HUDEP-2 (cell line): ENCODE measurements around the gene FGD4.

ENCODE experiments used
- DNase-seq, 76 experiments: peaks; one replicate each; lab custom pipeline; 2025; ENCODE audit not compliant: unreplicated experiment in 76 of 76; lab: John Stamatoyannopoulos, UW

The FGD4 gene

DNA sequence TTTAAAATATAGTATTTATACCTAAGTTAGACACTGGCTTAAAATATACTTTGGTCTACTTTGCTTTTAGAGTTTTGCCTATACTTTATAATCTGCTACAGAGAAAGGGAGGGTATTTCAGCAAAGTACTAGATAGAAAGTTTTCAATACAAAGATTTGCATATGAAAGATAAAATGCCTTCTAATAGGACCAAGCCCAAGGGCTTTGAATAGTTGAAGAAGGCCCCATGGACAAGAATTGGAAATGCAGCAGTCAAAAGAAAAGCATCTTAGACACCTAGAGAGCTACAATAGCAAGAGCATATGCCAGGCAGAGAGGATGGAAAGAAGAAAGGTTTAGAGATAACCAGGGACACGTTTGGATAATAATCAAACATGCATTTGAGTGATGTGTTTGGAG is 196.7 kb downstream of the FGD4 start:
- DNase-seq = peak in 1 of 76 experiments; percentile 7

DNA sequence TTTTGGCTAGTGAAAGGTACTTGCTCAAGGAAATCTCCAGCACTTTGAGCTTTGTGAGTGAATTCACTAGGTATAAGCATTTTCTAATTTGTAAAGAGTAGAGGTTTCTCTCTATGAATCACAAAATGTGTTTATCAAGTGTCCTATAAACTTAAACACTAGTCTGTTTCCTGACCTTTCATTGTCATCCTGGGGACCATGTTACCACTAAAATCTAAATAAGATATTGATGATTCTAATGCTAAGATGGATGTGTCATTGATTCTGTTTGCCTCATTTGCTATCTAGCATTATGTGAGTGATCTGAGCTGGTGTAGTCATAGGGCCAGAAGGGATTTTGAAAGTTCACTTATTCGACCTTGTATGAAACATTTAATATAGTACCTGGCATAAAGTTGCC is 199.3 kb downstream of the FGD4 start:
- DNase-seq = no peak

DNA sequence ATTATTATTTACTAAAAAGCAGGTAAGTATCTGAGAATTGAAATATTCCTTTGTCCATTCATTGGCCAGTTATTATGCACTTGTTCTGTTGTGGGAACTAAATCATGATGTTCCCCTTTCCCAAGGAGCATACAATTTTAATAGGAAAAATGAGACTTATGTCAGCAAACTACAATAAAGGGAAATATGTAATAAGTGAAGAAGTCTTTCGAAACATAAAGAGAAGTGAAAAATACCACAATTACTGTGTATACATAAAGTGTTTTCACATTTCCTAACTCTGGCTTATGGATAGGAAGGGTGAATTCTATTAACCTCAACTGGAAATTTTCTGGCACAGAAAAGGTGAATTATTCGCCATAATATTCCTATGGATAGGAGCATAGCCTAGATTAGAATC is 201.3 kb downstream of the FGD4 start:
- no peak for DNase-seq

DNA sequence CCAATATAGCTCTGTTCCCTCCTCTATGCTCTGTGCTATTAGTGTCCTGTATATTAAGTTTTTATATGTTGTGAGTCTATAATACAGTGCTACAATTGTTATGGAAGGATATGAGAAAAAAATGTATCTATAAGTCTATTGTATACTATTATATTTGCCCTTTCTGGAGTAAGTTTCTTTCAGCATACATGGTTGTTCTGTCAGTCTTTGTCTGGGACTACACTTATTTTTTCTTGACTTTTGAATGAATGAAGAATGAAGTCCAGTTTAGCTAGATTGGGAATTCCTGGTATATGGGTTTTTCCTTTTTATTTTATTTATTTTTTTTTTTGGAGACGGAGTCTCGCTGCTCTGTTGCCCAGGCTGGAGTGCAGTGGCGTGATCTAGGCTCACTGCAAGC is 203.7 kb downstream of the FGD4 start:
- no peak for DNase-seq

DNA sequence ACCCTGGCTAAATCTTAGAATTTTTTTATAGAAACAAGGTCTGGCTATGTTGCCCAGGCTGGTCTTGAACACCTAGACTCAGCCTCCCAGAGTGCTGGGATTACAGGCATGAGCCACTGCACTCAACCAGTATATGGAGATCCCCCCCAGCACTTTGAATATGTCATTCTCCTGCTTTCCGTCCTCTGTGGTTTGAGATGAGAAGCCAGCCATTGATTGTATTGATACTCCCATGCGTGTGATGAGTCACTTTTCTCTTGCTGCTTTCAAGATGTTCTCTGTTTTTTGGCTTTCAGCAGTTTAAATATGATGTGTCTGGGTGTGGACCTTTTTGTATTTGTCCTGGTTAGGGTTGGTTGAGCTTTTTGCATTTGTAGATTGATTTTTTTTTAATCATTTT is 204.5 kb downstream of the FGD4 start:
- peak in 21 of 76 experiments; percentile 6 to 67 (median 32) for DNase-seq

DNA sequence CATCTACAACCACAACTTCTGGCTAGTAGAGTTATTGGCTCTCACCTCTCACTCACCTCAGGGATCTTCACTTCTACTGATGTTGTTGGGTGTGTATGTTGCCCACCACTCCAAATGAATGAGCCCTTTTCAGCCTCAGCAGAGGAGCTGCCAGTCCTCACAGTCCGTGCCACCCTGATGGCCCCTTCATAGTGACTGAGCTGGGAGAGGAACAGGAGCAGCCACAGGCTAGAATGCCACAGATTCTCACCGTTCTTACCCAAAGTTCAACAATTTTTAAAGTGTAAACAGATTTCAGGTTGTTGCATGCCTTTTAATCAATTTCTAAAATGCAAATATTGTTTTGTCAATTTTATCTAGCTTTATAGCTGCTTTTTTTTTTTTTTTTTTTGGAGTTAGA is 205.2 kb downstream of the FGD4 start:
- no peak for DNase-seq

DNA sequence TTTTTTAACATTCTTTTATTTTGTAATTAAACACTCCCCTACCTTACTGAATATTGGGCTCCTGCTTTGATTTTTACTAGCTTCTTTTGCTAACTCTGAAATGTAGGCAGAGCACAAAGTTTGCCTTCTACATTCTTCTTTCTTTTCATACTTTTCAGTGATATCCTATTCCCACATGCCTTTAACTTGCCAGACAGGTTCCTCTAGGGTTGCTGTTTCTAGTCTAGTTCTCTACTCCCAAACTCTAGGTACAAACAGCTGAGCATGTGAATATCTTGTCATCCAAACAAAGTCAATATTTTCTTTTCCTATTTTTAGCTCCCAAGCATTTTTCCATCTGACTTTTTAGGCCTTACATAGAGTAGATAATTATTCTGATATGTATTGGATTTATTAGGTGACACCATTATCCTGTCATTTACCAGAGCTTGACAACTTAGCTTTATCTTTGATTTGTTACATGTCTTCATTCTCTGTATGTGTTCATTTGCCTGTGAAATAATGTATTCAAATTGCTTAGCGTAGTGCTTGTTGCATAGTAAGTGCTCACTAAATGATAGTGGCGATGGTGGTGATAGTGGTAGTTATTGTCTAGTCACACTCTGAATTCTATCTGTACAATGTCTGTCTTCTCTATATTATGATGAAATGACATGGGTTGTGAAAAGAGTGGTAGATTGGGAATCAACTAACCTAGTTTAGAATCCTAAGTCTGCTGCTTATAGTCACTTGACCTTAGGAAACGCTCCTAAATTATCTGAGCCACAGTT is 206.2 kb downstream of the FGD4 start:
- no peak for DNase-seq

DNA sequence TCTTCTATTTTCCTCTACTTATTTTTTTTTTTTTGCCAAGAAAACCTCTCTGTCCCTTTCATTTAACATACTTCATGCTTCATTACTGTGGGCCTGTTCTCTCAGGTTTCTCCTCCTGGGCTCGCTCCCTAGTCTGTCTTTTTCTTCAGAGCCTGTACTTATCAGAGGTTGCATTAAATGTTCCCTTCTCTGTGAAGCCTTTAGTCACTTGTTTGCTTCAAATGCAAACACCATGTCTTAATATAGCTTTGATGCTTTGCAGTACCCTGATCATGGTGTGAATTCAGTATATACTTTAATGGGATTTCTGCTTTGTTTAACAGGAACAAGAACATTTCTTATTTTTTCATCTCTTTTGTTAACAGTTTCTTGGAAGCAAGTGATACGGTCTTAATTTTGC is 207.1 kb downstream of the FGD4 start:
- DNase-seq = no peak

DNA sequence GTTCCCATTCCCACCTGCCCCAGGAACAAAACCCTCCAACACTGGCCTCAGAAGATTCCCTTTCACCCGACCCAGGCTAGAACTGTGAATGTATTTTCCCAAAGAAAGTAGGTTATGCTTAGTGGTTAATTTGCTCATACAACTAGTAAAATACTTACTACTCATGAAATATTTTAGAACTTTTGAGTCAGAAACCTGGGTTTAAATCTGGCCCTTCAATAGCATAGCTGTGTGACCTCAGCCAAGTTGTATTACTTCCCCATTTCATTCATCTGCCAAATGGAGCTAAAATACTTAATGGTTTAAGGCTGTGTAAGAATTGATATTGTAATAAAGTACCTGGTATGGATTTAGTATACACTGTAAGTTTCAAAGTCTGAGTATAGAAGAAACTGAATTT is 210.6 kb downstream of the FGD4 start:
- no peak for DNase-seq

DNA sequence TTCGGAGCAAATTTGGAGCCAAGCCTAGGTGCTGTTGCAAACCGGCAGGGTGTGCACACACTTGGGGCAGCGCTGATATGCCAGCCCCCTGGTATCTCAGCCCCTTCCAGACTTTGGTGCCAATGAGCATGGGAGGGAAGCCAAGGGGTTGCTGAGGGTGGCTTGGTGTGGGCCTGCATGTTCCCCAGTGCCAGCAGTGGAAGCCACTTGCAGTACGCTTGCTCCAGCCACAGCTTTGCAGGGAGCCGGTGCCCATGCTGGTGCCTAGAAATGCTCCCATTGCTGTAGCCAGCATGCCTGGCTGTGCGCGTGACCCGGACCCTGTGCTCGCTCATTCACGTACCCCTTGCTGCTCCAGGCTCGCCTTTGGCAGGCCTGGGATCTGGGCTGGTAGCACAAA is 212.6 kb downstream of the FGD4 start:
- DNase-seq = no peak

DNA sequence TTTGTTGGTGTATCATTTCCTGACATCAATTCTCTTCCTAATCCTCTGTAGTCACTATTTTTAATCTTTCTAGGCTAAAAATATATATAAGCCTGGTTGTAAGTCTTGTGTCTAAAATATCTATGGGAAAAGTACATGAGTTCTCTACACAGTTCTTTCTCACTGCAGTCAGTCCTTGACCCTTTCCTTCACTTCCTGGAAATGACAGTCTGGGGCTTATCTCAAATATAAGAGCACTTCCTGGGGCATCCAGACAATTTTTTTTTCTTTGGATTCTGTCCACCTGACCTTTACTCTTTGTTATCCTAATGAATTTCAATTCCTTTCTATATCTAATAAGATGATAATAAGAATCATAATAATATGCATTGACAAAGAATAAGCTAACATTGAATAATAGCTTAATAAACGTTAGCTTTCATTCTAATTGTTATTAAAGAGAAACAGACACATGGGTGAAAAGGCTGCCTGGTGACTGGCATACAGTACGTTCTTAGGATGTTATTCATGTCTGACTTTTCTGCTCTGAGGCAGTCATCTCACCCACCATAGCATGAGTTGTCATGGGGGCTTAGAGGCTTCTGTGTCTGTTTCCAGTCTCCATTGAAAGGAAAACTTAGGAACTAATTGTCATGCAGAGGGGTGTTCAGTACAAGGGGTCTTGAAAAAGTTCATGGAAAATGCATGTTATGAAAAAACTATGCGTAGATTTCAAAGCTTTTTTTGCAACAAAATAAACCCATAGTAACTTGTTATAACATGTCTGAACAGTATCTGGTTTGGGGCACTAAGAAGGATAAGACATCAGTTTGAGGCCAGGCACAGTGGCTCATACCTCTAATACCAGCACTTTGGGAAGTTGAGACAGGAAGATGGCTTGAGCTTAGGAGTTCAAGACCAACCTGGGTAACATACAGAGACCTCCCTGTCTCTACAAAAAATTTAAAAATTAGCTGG is 213.6 kb downstream of the FGD4 start:
- DNase-seq = no peak

DNA sequence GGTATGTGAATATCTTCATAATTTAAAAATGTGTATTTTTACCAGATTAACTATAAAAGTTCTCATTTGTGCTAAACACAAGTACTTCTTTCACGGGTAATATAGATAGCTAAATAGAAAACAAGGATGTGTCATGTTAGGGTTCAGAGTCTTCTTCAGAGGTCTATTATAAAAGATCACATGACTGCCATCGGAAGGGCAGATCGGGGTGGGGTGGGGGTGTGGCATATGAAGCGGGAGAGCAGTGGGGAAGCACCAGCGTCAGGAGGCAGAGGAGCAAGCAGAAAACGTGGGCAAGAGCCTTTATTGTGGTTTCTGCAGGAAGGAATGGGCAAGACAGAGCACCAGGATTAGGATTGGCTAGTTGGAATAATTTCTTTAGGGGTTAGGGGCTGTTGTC is 216.1 kb downstream of the FGD4 start:
- no peak for DNase-seq

DNA sequence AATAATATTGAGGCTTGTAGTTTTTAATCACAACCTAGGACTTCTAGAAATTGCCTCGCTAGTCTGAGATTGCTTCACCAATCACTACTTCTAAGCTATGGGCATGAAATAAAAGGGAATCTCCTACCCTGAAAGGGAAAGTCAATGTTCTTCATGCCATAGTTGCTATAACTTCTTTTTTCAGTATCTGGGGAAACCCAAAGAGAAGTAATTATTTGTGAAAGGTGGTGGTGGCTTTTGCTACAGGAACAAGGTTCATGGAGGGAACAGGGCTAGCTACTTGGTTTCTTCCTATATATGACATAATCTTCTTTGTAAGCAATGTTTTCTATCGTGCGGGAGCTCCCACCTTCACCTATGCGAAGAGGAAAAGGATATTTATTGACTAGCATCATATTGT is 218.2 kb downstream of the FGD4 start:
- no peak for DNase-seq

DNA sequence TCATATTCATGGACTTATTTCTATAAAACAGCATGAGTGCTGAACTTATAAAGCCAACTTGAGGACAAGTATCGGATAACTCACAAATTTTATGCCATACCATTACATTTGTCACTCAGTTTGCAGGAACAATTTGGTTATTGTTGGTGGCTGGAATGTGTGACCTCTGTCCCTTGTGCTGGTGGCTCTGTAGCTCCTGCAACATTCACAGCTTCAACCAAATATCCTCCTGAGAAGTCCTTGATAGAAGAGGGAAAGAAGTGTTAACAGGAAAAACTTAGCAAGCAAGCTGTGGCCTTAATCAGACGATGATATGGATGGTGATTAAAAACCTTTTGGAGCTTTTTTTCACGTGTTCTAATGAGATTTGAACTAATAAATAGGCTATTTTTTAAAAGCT is 218.8 kb downstream of the FGD4 start:
- no peak for DNase-seq

DNA sequence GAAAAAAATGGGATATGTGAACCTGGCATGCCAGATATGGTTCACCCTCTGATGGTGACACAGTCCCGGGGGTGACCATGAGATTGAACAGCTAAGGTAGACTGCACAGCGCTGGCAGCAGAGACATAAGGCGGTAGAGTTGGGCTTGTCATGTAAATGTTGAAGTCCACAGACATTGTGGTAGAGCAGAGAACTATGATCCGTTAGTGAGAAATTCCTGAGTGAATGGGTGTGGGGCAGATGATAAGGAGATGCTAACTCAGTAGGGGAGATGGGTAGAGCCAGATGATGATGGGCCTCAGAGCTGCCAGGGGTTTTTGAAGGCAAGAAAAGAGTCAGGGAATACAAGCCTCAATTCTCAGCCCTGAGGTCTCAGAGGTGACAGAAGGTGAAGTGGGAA is 228.6 kb downstream of the FGD4 start:
- DNase-seq = peak in 1 of 76 experiments; percentile 4

DNA sequence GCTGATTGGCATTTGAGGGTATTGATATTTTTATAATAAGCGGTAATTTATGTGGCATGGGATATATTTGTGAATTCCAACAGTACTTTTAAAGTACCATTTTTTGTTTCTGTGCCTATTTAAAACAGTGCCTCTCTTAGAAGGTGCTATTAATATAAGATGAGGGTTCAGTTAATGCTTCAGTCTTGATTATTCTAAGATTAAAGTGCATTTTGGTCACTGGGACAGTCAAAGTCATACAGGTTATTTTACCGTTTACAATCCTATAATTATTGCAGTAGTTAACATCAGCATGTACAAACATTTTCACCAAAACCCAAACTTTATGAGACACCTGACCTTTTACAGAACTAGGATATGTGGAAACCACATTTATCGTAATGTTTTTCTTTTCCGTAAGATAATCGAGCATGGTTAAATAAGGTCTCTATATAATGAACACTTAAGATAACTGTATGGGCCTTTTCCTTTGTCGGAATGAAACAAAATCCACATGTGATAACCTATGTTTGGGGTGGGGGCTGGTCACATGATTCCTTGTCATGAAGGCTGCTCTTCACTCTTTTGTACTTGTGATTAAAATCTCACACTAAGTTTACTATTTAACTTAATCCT is 242.0 kb downstream of the FGD4 start:
- no peak for DNase-seq

DNA sequence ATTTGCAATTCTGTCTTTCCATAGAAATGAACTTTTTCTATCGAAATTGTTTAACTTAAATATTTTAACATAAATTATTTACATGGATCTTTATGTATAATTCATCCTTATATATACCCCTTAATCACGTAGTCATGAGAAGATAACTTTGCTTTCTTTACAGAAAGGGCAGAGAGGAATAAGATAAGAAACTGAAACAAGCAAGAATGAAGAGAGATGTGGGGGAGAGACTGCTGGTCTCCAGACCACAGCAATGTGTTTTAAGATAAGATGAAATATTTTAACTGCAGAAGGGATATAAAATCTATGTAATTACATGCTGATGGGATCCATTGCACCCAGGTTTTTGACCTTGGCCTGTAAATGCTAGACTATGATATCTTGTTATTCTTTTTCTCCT is 245.1 kb downstream of the FGD4 start:
- DNase-seq = peak in 31 of 76 experiments; percentile 4 to 75 (median 41)

DNA sequence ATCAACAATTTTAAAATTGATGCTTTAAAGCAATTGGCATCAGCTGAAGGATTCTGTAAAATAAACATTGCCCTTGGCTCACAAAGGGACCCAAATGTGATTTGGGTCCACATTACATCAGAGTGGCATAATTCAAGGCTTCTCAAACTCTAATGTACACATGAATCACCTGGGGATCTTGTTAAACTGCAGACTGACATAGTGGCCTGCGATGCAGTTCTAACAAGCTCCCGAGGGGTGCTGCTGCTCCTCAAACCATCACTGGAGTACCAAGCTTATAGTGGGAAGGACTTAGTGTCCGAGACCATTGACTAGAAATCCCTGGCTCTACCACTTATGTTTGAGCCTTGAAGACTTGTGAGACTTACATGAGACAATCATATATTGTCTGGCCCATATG is 247.9 kb downstream of the FGD4 start:
- DNase-seq = no peak

DNA sequence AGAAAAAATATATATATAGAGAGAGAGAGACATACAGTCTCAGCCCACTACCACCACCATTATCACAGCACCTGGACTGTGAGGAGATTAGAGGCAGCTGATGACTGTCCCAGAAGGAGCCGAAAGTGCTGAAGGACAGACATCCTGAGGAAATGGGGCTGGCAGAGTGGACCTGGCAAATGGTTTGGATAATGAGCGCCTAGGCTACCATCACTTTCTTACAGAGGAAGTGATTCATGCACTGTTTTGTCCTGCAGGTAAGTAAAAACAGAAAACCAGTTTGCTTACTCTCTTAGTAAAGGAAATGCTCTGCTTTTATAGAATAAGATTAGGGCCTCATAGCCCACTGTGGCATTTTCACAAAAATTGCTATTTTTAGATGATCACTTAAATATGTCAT is 251.2 kb downstream of the FGD4 start:
- DNase-seq = no peak

DNA sequence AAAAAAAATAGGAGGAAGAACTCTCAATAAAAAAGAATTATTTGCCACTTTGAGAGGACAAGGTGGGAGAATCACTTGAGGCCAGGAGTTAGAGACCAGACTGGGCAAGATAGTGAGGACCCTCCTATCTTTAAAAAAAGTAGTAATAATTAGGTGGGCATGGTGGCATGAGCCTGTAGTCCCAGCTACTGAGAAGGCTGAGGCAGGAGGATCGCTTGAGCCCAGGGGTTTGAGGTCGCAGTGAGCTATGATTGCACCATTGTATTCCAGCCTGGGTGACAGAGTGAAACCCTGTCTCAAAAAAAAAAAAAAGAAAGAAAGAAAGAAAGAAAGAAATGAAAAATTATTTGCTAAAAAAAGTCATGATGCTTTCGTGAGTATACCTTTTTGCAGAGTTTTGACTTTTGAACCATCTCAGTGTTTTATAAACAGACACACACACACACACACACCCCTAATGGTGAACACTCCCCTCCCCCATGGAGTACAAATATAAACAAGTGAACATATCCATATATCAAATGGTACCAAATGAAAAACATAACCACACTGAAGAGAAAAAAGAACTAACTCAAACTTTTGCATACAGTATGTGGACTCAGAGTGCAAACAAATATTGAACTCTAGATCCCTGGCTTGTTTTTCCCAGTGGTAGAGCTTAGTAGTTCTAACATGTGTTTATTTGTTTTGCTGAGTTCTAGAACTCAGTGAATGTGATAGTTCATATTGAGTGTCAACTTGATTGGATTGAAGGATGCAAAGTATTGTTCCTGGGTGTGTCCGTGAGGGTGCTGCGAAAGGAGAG is 252.0 kb downstream of the FGD4 start:
- no peak for DNase-seq

DNA sequence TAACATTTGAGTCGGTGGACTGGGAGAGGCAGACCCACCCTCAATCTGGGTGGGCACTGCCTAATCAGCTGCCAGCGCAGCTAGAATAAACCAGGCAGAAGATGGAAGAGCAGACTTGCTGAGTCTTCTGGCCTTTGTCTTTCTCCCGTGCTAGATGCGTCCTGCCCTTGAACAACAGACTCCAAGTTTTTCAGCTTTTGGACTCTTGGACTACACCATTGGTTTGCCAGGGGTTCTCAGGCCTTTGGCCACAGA is 252.5 kb downstream of the FGD4 start:
- no peak for DNase-seq
